ENCODE results near the gene TXNRD2. TPM values are rescaled to one million over a fixed set of nuclear protein-coding genes. Genes with fewer than 3 reads are reported as not detected.

TXNRD2 gene
- total and polyA plus RNA-seq, 10 of the 15 experiments (the other 5 are each of a cell fraction or from before 2014, with no cell fraction given), result 1.6 to 26.0 (median 13.9) TPM

DNA sequence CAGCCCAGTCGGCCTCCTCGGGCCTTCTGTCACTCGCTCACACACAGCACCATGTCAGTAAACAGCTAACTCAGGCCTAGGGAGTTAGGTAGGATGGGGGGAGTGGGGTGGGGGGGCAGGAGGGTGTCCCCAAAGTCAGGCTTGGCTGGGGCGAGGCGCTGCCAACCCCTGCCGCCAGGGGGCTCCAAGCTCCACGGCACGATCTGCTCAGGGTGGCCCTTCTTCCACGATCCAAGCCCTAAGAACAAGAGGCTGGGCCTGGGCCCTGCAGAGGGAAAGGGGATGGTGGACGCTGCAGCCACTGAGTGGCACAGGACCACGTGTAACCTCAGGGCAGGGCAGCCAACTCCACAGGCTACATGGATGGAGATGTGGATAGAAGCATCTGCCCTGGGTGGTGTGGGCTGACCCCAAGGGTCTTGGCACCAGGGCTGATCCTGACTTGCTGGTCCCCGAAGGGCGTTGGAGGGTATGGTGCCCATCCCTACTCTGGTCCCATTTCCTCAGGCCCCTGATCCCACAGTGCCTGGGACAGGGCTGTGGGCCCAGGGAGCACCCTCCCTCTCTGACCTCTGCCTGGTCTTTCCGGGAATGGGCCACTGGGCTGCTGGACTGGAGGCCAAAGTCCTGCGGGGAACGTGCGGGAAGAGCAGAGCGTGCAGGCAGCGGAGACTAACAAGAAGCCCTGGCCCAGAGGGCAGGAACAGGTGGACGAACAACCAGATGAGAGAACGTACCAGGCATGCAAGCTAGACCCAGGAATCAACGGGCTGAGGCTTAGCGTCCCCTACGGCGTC lies 29.1 kb upstream of the TXNRD2 start (continued):
- TF ChIP-seq BMI1 (IDR thresholded peaks at IDR 0.05; ENCODE audit: borderline replicate concordance) (no peak), TAF1 (IDR thresholded peaks at IDR 0.05; ENCODE audit: borderline replicate concordance, low read depth, low read length) (no peak), WRNIP1 (IDR thresholded peaks at IDR 0.05; ENCODE audit: borderline replicate concordance, low read depth, low read length) (no peak), POLR2AphosphoS2 (IDR thresholded peaks at IDR 0.05; ENCODE audit: low read depth, low read length) (peak; percentile 4; the same call in 1 of the 2 replicates), FOS (IDR thresholded peaks at IDR 0.05; ENCODE audit: borderline replicate concordance, extremely low read depth, insufficient read length) (no peak), RAD21 (IDR thresholded peaks at IDR 0.05; ENCODE audit: insufficient read depth, low read depth, low read length) (peak; percentile 82), TCF7 (IDR thresholded peaks at IDR 0.05; ENCODE audit: borderline replicate concordance) (no peak), STAT3 (IDR thresholded peaks at IDR 0.05; ENCODE audit: low read depth, low read length) (no peak), SUZ12 (IDR thresholded peaks at IDR 0.05; ENCODE audit: unreplicated experiment) (no peak), FOXK2 (IDR thresholded peaks at IDR 0.05) (no peak), YY1 (IDR thresholded peaks at IDR 0.05; ENCODE audit: low read depth, low read length) (peak; percentile 47; the same call in 1 of the 2 replicates), HDGF (IDR thresholded peaks at IDR 0.05) (no peak), RELB (IDR thresholded peaks at IDR 0.05; ENCODE audit: low read depth) (no peak)
- TF ChIP-seq, protein P1, sequence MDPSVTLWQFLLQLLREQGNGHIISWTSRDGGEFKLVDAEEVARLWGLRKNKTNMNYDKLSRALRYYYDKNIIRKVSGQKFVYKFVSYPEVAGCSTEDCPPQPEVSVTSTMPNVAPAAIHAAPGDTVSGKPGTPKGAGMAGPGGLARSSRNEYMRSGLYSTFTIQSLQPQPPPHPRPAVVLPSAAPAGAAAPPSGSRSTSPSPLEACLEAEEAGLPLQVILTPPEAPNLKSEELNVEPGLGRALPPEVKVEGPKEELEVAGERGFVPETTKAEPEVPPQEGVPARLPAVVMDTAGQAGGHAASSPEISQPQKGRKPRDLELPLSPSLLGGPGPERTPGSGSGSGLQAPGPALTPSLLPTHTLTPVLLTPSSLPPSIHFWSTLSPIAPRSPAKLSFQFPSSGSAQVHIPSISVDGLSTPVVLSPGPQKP (IDR thresholded peaks at IDR 0.05; ENCODE audit: low read depth, low read length), result no peak
